WTC11 (cell line): ENCODE results near the gene HDAC6. TPM values are rescaled to one million over a fixed set of nuclear protein-coding genes. Genes with fewer than 3 reads are reported as not detected.

Experiments
- ATAC-seq: fragments of 200-7000 bp; cut with Tn5 transposase; 2 replicates; pipeline ENCODE4 v1.10.0; 2021; ENCODE audit warnings: mild to moderate bottlenecking, moderate library complexity
- CTCF ChIA-PET: fragments of 300-600 bp; sonication (Branson Sonifier 250); formaldehyde crosslinking; loops from one replicate; lab custom pipeline; 2021; ENCODE audit warnings: antibody characterized with exemption; lab: Charles Lee
- POLR2A ChIA-PET: fragments of 350-600 bp; sonication (Branson Sonifier 250); formaldehyde crosslinking; loops from one replicate; lab custom pipeline; 2021; ENCODE audit warnings: antibody characterized with exemption; lab: Charles Lee
- DNase-seq: peaks from one replicate; pipeline ENCODE4 v3.0.0; 2021; ENCODE audit warnings: low spot score
- H3K27ac Mint-ChIP-seq: 2 replicates; pipeline ENCODE4 v1.8.0; 2021; ENCODE audit warnings: mixed read lengths
- H3K27me3 Mint-ChIP-seq: 2 replicates; pipeline ENCODE4 v1.8.0; 2021; ENCODE audit warnings: low read depth, mild to moderate bottlenecking, moderate library complexity, mixed read lengths
- H3K36me3 Mint-ChIP-seq: 2 replicates; pipeline ENCODE4 v1.8.0; 2021; ENCODE audit warnings: mixed read lengths
- H3K4me1 Mint-ChIP-seq: 2 replicates; pipeline ENCODE4 v1.8.0; 2022; ENCODE audit warnings: mixed read lengths
- H3K4me3 Mint-ChIP-seq: 2 replicates; pipeline ENCODE4 v1.8.0; 2021; ENCODE audit warnings: mild to moderate bottlenecking, moderate library complexity, mixed read lengths
- H3K9me3 Mint-ChIP-seq: 2 replicates; pipeline ENCODE4 v1.8.0; 2021; ENCODE audit warnings: mixed read lengths
- E2F1 ChIP-seq: sonication (generic); formaldehyde crosslinking; IDR thresholded peaks from 2 replicates; pipeline ENCODE4 v1.8.0; 2022; ENCODE audit warnings: mild to moderate bottlenecking, missing genetic modification reagents
- ELF4 ChIP-seq: sonication (generic); formaldehyde crosslinking; IDR thresholded peaks from 2 replicates; pipeline ENCODE4 v1.8.1; 2022; ENCODE audit warnings: low read depth, mild to moderate bottlenecking, moderate library complexity, missing genetic modification reagents
- FOXJ3 ChIP-seq: sonication (generic); formaldehyde crosslinking; IDR thresholded peaks from 2 replicates; pipeline ENCODE4 v1.9.0; 2021; ENCODE audit warnings: missing genetic modification reagents, mild to moderate bottlenecking, borderline replicate concordance
- GRHL2 ChIP-seq: fragments of 250-450 bp; sonication (Bioruptor Pico); IDR thresholded peaks from 2 replicates; pipeline ENCODE4 v1.8.0; 2022; ENCODE audit warnings: mild to moderate bottlenecking, moderate library complexity; ENCODE audit not compliant: insufficient replicate concordance, severe bottlenecking
- GTF2I ChIP-seq: fragments of 250-450 bp; sonication (Bioruptor Pico); conservative IDR thresholded peaks from 2 replicates; pipeline ENCODE4 v1.4.0; 2021; ENCODE audit warnings: mild to moderate bottlenecking
- MLX ChIP-seq: sonication (generic); formaldehyde crosslinking; IDR thresholded peaks from 2 replicates; pipeline ENCODE4 v1.8.1; 2023; ENCODE audit warnings: mild to moderate bottlenecking, missing genetic modification reagents, moderate library complexity
- NFE2L1 ChIP-seq: sonication (generic); formaldehyde crosslinking; IDR thresholded peaks from 2 replicates; pipeline ENCODE4 v1.8.1; 2023; ENCODE audit warnings: missing genetic modification reagents
- PRDM15 ChIP-seq: sonication (generic); formaldehyde crosslinking; IDR thresholded peaks from 2 replicates; pipeline ENCODE4 v1.8.0; 2022; ENCODE audit warnings: missing genetic modification reagents
- SMAD4 ChIP-seq: sonication (generic); formaldehyde crosslinking; IDR thresholded peaks from 2 replicates; pipeline ENCODE4 v1.8.0; 2022; ENCODE audit warnings: mild to moderate bottlenecking, missing genetic modification reagents
- SOX15 ChIP-seq: fragments of 250-450 bp; sonication (Bioruptor Pico); IDR thresholded peaks from 2 replicates; pipeline ENCODE4 v1.9.0; 2021; ENCODE audit warnings: mild to moderate bottlenecking
- TCF7 ChIP-seq: sonication (generic); formaldehyde crosslinking; IDR thresholded peaks from 2 replicates; pipeline ENCODE4 v1.8.0; 2022; ENCODE audit warnings: mild to moderate bottlenecking, low read depth, missing genetic modification reagents, moderate library complexity
- ZNF263 ChIP-seq: sonication (generic); formaldehyde crosslinking; IDR thresholded peaks from 2 replicates; pipeline ENCODE4 v1.8.1; 2022; ENCODE audit warnings: low read depth, mild to moderate bottlenecking, moderate library complexity, missing genetic modification reagents
- ZNF396 ChIP-seq: fragments of 250-450 bp; sonication (Bioruptor Pico); IDR thresholded peaks from 2 replicates; pipeline ENCODE4 v1.8.0; 2021; ENCODE audit warnings: mild to moderate bottlenecking, moderate library complexity, borderline replicate concordance
- total RNA-seq: library from RNA; stranded (reverse); gene quantifications from 3 replicates; pipeline ENCODE4 v1.2.3, GENCODE V29; 2021
- TF ChIP-seq, protein P1 (sequence below): sonication (generic); formaldehyde crosslinking; conservative IDR thresholded peaks from 2 replicates; pipeline ENCODE4 v1.8.1; 2023; ENCODE audit warnings: mild to moderate bottlenecking, low read depth, missing genetic modification reagents, moderate library complexity
- TF ChIP-seq, protein P2 (sequence below): fragments of 250-450 bp; sonication (Bioruptor Pico); IDR thresholded peaks from 2 replicates; pipeline ENCODE4 v1.9.0; 2021; ENCODE audit warnings: mild to moderate bottlenecking
- TF ChIP-seq, protein P3 (sequence below): sonication (generic); formaldehyde crosslinking; IDR thresholded peaks from 2 replicates; pipeline ENCODE4 v1.8.1; 2022; ENCODE audit warnings: mild to moderate bottlenecking, missing genetic modification reagents, moderate library complexity, borderline replicate concordance
- TF ChIP-seq, protein P4 (sequence below): sonication (generic); formaldehyde crosslinking; IDR thresholded peaks from 2 replicates; pipeline ENCODE4 v1.8.1; 2023; ENCODE audit warnings: mild to moderate bottlenecking, missing genetic modification reagents
- TF ChIP-seq, protein P5 (sequence below): fragments of 250-450 bp; sonication (Bioruptor Pico); IDR thresholded peaks from 2 replicates; pipeline ENCODE4 v1.9.0; 2021; ENCODE audit warnings: moderate library complexity, mild to moderate bottlenecking, inconsistent platforms, borderline replicate concordance

HDAC6 gene
- total RNA-seq, 1 experiment from 2014 or later, result 58.5 TPM

DNA sequence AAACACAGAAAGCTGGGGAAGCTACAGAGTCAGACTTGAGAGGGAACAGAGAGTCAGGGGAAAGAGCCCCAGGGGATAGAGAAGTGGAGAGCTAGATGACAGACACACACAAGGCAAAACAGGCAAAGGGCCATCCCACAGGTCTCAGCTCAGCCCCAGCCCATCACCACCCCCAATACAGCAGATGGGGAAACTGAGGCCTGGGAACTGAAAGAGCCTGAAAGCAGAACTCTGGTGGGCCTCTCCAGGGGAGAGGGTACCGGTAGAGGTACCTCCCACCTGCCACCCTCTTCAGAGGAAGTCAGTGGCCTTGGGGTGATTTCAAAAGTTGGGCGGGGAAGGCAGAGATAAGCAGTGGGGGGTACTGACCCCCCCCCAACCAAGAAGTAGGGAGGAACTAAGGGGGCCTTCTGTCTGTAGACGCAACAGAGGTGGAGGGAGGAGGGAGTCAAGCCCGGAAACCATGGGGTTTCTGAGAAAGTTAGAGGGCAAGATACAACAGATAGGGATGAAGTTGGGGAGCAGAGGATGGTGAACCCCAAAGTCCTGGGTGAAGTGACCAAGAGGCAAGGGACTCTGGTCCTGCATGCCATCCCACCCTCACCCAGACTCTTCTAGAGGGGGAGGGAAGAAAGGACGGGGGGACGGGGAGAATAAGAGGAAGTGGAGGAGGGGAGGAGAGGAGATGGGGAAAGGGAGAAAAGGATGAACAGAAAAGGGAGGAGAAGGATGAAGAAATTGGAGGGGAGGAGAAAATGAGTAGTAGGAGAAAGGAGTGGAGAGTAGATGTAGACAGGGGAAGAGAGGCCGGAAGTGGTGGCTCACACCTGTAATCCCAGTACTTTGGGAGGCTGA lies 12.3 kb upstream of the HDAC6 start:
- no peak for ATAC-seq
- POLR2A ChIA-PET, result no interaction called here

More for the DNA sequence above, 12.3 kb upstream of the HDAC6 start:
- TF ChIP-seq PRDM15, result no peak
- TF ChIP-seq MLX (CRISPR knock-in tag), result no peak
- no peak for TF ChIP-seq SOX15
- no peak for TF ChIP-seq NFE2L1 (CRISPR knock-in tag)
- TF ChIP-seq, protein P1, sequence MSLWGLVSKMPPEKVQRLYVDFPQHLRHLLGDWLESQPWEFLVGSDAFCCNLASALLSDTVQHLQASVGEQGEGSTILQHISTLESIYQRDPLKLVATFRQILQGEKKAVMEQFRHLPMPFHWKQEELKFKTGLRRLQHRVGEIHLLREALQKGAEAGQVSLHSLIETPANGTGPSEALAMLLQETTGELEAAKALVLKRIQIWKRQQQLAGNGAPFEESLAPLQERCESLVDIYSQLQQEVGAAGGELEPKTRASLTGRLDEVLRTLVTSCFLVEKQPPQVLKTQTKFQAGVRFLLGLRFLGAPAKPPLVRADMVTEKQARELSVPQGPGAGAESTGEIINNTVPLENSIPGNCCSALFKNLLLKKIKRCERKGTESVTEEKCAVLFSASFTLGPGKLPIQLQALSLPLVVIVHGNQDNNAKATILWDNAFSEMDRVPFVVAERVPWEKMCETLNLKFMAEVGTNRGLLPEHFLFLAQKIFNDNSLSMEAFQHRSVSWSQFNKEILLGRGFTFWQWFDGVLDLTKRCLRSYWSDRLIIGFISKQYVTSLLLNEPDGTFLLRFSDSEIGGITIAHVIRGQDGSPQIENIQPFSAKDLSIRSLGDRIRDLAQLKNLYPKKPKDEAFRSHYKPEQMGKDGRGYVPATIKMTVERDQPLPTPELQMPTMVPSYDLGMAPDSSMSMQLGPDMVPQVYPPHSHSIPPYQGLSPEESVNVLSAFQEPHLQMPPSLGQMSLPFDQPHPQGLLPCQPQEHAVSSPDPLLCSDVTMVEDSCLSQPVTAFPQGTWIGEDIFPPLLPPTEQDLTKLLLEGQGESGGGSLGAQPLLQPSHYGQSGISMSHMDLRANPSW, result no peak
- TF ChIP-seq, protein P2, sequence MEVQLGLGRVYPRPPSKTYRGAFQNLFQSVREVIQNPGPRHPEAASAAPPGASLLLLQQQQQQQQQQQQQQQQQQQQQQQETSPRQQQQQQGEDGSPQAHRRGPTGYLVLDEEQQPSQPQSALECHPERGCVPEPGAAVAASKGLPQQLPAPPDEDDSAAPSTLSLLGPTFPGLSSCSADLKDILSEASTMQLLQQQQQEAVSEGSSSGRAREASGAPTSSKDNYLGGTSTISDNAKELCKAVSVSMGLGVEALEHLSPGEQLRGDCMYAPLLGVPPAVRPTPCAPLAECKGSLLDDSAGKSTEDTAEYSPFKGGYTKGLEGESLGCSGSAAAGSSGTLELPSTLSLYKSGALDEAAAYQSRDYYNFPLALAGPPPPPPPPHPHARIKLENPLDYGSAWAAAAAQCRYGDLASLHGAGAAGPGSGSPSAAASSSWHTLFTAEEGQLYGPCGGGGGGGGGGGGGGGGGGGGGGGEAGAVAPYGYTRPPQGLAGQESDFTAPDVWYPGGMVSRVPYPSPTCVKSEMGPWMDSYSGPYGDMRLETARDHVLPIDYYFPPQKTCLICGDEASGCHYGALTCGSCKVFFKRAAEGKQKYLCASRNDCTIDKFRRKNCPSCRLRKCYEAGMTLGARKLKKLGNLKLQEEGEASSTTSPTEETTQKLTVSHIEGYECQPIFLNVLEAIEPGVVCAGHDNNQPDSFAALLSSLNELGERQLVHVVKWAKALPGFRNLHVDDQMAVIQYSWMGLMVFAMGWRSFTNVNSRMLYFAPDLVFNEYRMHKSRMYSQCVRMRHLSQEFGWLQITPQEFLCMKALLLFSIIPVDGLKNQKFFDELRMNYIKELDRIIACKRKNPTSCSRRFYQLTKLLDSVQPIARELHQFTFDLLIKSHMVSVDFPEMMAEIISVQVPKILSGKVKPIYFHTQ (CRISPR knock-in tag), result no peak
- no peak for TF ChIP-seq GTF2I
- TF ChIP-seq, protein P3, sequence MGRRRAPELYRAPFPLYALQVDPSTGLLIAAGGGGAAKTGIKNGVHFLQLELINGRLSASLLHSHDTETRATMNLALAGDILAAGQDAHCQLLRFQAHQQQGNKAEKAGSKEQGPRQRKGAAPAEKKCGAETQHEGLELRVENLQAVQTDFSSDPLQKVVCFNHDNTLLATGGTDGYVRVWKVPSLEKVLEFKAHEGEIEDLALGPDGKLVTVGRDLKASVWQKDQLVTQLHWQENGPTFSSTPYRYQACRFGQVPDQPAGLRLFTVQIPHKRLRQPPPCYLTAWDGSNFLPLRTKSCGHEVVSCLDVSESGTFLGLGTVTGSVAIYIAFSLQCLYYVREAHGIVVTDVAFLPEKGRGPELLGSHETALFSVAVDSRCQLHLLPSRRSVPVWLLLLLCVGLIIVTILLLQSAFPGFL, result no peak
- TF ChIP-seq ZNF396, result no peak
- TF ChIP-seq FOXJ3 (CRISPR knock-in tag), result no peak
- no peak for TF ChIP-seq E2F1
- TF ChIP-seq GRHL2, result no peak
- TF ChIP-seq ELF4 (CRISPR knock-in tag), result no peak
- TF ChIP-seq SMAD4 (CRISPR knock-in tag), result no peak
- TF ChIP-seq, protein P4, sequence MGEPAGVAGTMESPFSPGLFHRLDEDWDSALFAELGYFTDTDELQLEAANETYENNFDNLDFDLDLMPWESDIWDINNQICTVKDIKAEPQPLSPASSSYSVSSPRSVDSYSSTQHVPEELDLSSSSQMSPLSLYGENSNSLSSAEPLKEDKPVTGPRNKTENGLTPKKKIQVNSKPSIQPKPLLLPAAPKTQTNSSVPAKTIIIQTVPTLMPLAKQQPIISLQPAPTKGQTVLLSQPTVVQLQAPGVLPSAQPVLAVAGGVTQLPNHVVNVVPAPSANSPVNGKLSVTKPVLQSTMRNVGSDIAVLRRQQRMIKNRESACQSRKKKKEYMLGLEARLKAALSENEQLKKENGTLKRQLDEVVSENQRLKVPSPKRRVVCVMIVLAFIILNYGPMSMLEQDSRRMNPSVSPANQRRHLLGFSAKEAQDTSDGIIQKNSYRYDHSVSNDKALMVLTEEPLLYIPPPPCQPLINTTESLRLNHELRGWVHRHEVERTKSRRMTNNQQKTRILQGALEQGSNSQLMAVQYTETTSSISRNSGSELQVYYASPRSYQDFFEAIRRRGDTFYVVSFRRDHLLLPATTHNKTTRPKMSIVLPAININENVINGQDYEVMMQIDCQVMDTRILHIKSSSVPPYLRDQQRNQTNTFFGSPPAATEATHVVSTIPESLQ, result no peak
- TF ChIP-seq ZNF263, result no peak
- TF ChIP-seq TCF7, result no peak
- TF ChIP-seq, protein P5, sequence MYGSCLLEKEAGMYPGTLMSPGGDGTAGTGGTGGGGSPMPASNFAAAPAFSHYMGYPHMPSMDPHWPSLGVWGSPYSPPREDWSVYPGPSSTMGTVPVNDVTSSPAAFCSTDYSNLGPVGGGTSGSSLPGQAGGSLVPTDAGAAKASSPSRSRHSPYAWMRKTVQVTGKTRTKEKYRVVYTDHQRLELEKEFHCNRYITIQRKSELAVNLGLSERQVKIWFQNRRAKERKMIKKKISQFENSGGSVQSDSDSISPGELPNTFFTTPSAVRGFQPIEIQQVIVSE, result no peak
- no peaks in the 10 kb centered on the region for H3K36me3 Mint-ChIP-seq
- H3K9me3 Mint-ChIP-seq, result no peaks in the 10 kb centered on the region
- CTCF ChIA-PET, result no interaction called here
- H3K4me1 Mint-ChIP-seq, result no peaks in the 10 kb centered on the region
- no peak overlapping the region for H3K27ac Mint-ChIP-seq
- H3K4me3 Mint-ChIP-seq, result no peak overlapping the region
- no peak for DNase-seq
- H3K27me3 Mint-ChIP-seq, result peaks cover 15% of the 10 kb centered on the region
